SK-N-SH treated with all-trans-retinoic acid at 6 μM for 48 hours (cell line): ENCODE data around the gene NUDT15.

Experiments used
- ATAC-seq: fragments of 200-7000 bp; cut with Tn5 transposase; 3 replicates; pipeline ENCODE4 v1.9.1; 2020; ENCODE audit warnings: mild to moderate bottlenecking, moderate library complexity
- ARNTL ChIP-seq: fragments of 450-650 bp; formaldehyde crosslinking; IDR thresholded peaks from 2 replicates; pipeline ENCODE4 v1.5.0; 2020; ENCODE audit warnings: low read depth, mild to moderate bottlenecking, moderate library complexity, borderline replicate concordance
- BACH2 ChIP-seq: fragments of 250-450 bp; sonication (Bioruptor Pico); IDR thresholded peaks from 2 replicates; pipeline ENCODE4 v1.9.0; 2021; ENCODE audit warnings: mild to moderate bottlenecking, borderline replicate concordance
- CREB5 ChIP-seq: fragments of 250-450 bp; sonication (Bioruptor Pico); IDR thresholded peaks from 2 replicates; pipeline ENCODE4 v1.5.1; 2020; ENCODE audit warnings: low read depth, mild to moderate bottlenecking, moderate library complexity
- CSDC2 ChIP-seq: fragments of 250-450 bp; sonication (Bioruptor Pico); IDR thresholded peaks from 2 replicates; pipeline ENCODE4 v1.5.0; 2020; ENCODE audit warnings: mild to moderate bottlenecking, moderate library complexity
- CSRNP3 ChIP-seq: fragments of 250-450 bp; sonication (Bioruptor Pico); IDR thresholded peaks from 2 replicates; pipeline ENCODE4 v1.5.1; 2021; ENCODE audit warnings: mild to moderate bottlenecking, moderate library complexity
- ESRRG ChIP-seq: fragments of 250-450 bp; sonication (Bioruptor Pico); IDR thresholded peaks from 2 replicates; pipeline ENCODE4 v1.6.1; 2021; ENCODE audit warnings: mild to moderate bottlenecking
- ISL1 ChIP-seq: fragments of 250-450 bp; sonication (Bioruptor Pico); IDR thresholded peaks from 2 replicates; pipeline ENCODE4 v2.1.2; 2022; ENCODE audit warnings: mild to moderate bottlenecking, moderate library complexity
- OSR1 ChIP-seq: fragments of 250-450 bp; sonication (Bioruptor Pico); IDR thresholded peaks from 2 replicates; pipeline ENCODE4 v1.8.0; 2022; ENCODE audit warnings: moderate library complexity, mild to moderate bottlenecking, inconsistent platforms
- PATZ1 ChIP-seq: fragments of 250-450 bp; sonication (Bioruptor Pico); IDR thresholded peaks from 2 replicates; pipeline ENCODE4 v1.8.0; 2020; ENCODE audit warnings: mild to moderate bottlenecking, moderate library complexity, borderline replicate concordance
- POU6F1 ChIP-seq: fragments of 250-450 bp; sonication (Bioruptor Pico); IDR thresholded peaks from 2 replicates; pipeline ENCODE4 v1.8.0; 2021; ENCODE audit warnings: low read depth, mild to moderate bottlenecking, moderate library complexity, borderline replicate concordance
- PPARA ChIP-seq: fragments of 250-450 bp; sonication (Bioruptor Pico); IDR thresholded peaks from 2 replicates; pipeline ENCODE4 v1.5.0; 2020; ENCODE audit warnings: mild to moderate bottlenecking, borderline replicate concordance
- SNAI2 ChIP-seq: fragments of 250-450 bp; sonication (Bioruptor Pico); IDR thresholded peaks from 2 replicates; pipeline ENCODE4 v1.5.0; 2020; ENCODE audit warnings: mild to moderate bottlenecking, moderate library complexity
- TCF4 ChIP-seq: fragments of 250-450 bp; sonication (Bioruptor Pico); IDR thresholded peaks from 2 replicates; pipeline ENCODE4 v1.8.0; 2021; ENCODE audit warnings: mild to moderate bottlenecking, moderate library complexity, borderline replicate concordance
- TOX ChIP-seq: fragments of 250-450 bp; sonication (Bioruptor Pico); IDR thresholded peaks from 2 replicates; pipeline ENCODE4 v1.8.0; 2021; ENCODE audit warnings: mild to moderate bottlenecking, moderate library complexity, borderline replicate concordance
- TSHZ2 ChIP-seq: fragments of 250-450 bp; sonication (Bioruptor Pico); IDR thresholded peaks from 2 replicates; pipeline ENCODE4 v1.5.0; 2020; ENCODE audit warnings: mild to moderate bottlenecking, moderate library complexity
- ZC3H10 ChIP-seq: fragments of 250-450 bp; sonication (Bioruptor Pico); IDR thresholded peaks from 2 replicates; pipeline ENCODE4 v1.5.1; 2021; ENCODE audit warnings: mild to moderate bottlenecking, moderate library complexity
- ZFP3 ChIP-seq: fragments of 250-450 bp; sonication (Bioruptor Pico); IDR thresholded peaks from 2 replicates; pipeline ENCODE4 v1.5.0; 2020; ENCODE audit warnings: mild to moderate bottlenecking, moderate library complexity
- ZFP30 ChIP-seq: fragments of 450-650 bp; formaldehyde crosslinking; IDR thresholded peaks from 2 replicates; pipeline ENCODE4 v1.5.0; 2022; ENCODE audit warnings: mild to moderate bottlenecking, moderate library complexity
- ZNF565 ChIP-seq: fragments of 450-650 bp; formaldehyde crosslinking; conservative IDR thresholded peaks from 2 replicates; pipeline ENCODE4 v1.5.0; 2020; ENCODE audit warnings: low read depth, mild to moderate bottlenecking, moderate library complexity
- ZNF70 ChIP-seq: fragments of 450-650 bp; formaldehyde crosslinking; IDR thresholded peaks from 2 replicates; pipeline ENCODE4 v1.5.0; 2020; ENCODE audit warnings: mild to moderate bottlenecking, moderate library complexity
- ZNF8 ChIP-seq: fragments of 450-650 bp; formaldehyde crosslinking; IDR thresholded peaks from 2 replicates; pipeline ENCODE4 v1.5.0; 2020; ENCODE audit warnings: mild to moderate bottlenecking, moderate library complexity

The NUDT15 gene

GRCh38 chr13:48042894-48043293 is 5.4 kb downstream of the NUDT15 start:
- TF ChIP-seq POU6F1, result no peak
- TF ChIP-seq SNAI2 (CRISPR knock-in tag), result no peak
- TF ChIP-seq PATZ1 (CRISPR knock-in tag), result no peak
- TF ChIP-seq ZNF565 (CRISPR knock-in tag), result no peak
- no peak for TF ChIP-seq CREB5 (CRISPR knock-in tag)
- TF ChIP-seq CSRNP3 (CRISPR knock-in tag), result no peak
- TF ChIP-seq, all 23 proteins: peak for 0
- ATAC-seq, result no peak

GRCh38 chr13:48043789-48044503 is 6.4 kb downstream of the NUDT15 start:
- peak; percentile 91 for ATAC-seq
- no peak for TF ChIP-seq ARNTL (CRISPR knock-in tag)
- TF ChIP-seq TOX (CRISPR knock-in tag), result no peak
- TF ChIP-seq ISL1 (CRISPR knock-in tag), result no peak
- TF ChIP-seq ZNF565 (CRISPR knock-in tag), result no peak
- TF ChIP-seq CSDC2 (CRISPR knock-in tag), result no peak
- TF ChIP-seq TSHZ2 (CRISPR knock-in tag), result no peak
- no peak for TF ChIP-seq TCF4 (CRISPR knock-in tag)
- no peak for TF ChIP-seq OSR1 (CRISPR knock-in tag)
- no peak for TF ChIP-seq SNAI2 (CRISPR knock-in tag)
- no peak for TF ChIP-seq ZC3H10
- no peak for TF ChIP-seq BACH2
- no peak for TF ChIP-seq ZFP3 (CRISPR knock-in tag)
- TF ChIP-seq ZNF70 (CRISPR knock-in tag), result no peak
- TF ChIP-seq ZNF8 (CRISPR knock-in tag), result no peak

- ATAC-seq, result no peak
- TF ChIP-seq PATZ1 (CRISPR knock-in tag) (no peak), POU6F1 (no peak), PPARA (CRISPR knock-in tag) (no peak), TSHZ2 (CRISPR knock-in tag) (no peak), ZFP30 (CRISPR knock-in tag) (no peak), ARNTL (CRISPR knock-in tag) (no peak), ZC3H10 (no peak), TCF4 (CRISPR knock-in tag) (no peak), ISL1 (CRISPR knock-in tag) (no peak), ZFP3 (CRISPR knock-in tag) (no peak), ESRRG (CRISPR knock-in tag) (no peak)
Observed at GRCh38 chr13:48050550-48050949, 13.0 kb downstream of the NUDT15 start.
